Nephron (organoid): Measurements from ENCODE around the gene IGF2BP2.
"Not testable (repeated sequence)": the region's sequence is repeated elsewhere in the genome, so short reads cannot be mapped to it uniquely, and the experiment has no call there.

Experiments
- H3K27ac Mint-ChIP-seq, 3 experiments: 2 replicates each; pipeline ENCODE4 v1.8.0; 2020; ENCODE audit warnings: mixed read lengths in 3 of 3, mild to moderate bottlenecking in 2 of 3, moderate library complexity in 1 of 3
- H3K27me3 Mint-ChIP-seq: 2 replicates; pipeline ENCODE4 v1.8.0; 2021; ENCODE audit warnings: low read depth, mild to moderate bottlenecking, moderate library complexity, mixed read lengths
- H3K36me3 Mint-ChIP-seq: 2 replicates; pipeline ENCODE4 v1.8.0; 2020; ENCODE audit warnings: low read depth, mixed read lengths
- H3K4me1 Mint-ChIP-seq: 2 replicates; pipeline ENCODE4 v1.8.0; 2020; ENCODE audit warnings: mixed read lengths
- H3K4me3 Mint-ChIP-seq, 3 experiments: 2 replicates each; pipeline ENCODE4 v1.8.0; 2020; ENCODE audit warnings: mild to moderate bottlenecking in 3 of 3, mixed read lengths in 3 of 3, moderate library complexity in 2 of 3
- H3K9me3 Mint-ChIP-seq: 2 replicates; pipeline ENCODE4 v1.8.0; 2020; ENCODE audit warnings: mixed read lengths
- TF ChIP-seq, protein P1 (sequence below), 3 experiments: fragments of 200-600 bp; sonication (generic); IDR thresholded peaks; one replicate each; pipeline ENCODE4 v1.5.0; 2021; ENCODE audit warnings: antibody characterized with exemption in 3 of 3; ENCODE audit not compliant: unreplicated experiment in 3 of 3

Gene IGF2BP2

DNA sequence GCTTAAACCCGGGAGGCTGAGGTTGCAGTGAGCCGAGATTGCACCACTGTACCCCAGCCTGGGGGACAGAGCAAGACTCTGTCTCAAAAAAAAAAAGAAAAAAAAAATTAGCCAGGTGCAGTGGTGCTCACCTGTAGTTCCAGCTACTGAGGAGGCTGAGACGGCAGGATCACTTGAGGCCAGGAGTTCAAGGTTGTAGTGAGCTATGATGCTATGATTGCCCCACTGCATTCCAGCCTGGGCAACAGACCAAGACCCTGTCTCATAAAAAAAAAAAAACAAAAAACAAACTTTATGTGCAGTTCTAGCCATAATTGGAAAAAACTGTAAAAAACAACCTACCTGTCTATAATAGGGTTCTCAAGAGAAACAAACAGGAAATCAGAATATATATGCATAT lies 39.9 kb upstream of the IGF2BP2 start:
- H3K36me3 Mint-ChIP-seq: no peaks in the 10 kb centered on the region
- TF ChIP-seq, protein P1, sequence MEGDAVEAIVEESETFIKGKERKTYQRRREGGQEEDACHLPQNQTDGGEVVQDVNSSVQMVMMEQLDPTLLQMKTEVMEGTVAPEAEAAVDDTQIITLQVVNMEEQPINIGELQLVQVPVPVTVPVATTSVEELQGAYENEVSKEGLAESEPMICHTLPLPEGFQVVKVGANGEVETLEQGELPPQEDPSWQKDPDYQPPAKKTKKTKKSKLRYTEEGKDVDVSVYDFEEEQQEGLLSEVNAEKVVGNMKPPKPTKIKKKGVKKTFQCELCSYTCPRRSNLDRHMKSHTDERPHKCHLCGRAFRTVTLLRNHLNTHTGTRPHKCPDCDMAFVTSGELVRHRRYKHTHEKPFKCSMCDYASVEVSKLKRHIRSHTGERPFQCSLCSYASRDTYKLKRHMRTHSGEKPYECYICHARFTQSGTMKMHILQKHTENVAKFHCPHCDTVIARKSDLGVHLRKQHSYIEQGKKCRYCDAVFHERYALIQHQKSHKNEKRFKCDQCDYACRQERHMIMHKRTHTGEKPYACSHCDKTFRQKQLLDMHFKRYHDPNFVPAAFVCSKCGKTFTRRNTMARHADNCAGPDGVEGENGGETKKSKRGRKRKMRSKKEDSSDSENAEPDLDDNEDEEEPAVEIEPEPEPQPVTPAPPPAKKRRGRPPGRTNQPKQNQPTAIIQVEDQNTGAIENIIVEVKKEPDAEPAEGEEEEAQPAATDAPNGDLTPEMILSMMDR (IDR thresholded peaks at IDR 0.05; ENCODE audit: unreplicated experiment in 3 of 3): no peak
- no peak overlapping the region for H3K27ac Mint-ChIP-seq
- H3K4me1 Mint-ChIP-seq: no peaks in the 10 kb centered on the region
- H3K4me3 Mint-ChIP-seq: no peak overlapping the region
- H3K27me3 Mint-ChIP-seq: no peaks in the 10 kb centered on the region
- H3K9me3 Mint-ChIP-seq: no peaks in the 10 kb centered on the region

DNA sequence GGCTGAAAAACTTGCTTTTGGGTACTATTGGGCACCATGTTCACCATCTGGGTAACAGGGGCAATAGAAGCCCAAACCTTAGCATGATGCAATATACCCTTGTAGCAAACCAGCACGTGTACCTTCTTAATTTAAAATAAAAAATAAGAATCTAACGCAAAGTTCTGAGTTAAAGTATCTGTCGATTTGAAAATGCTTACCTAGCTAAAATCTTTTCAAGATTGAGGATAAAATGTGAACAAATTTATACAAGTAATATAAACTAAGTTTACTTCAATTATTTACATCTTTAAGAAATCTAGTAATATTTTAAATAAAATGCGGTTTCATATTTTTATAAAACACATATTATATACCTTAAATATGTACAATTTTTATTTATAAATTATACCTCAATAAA lies 38.1 kb upstream of the IGF2BP2 start:
- H3K27me3 Mint-ChIP-seq: no peaks in the 10 kb centered on the region
- H3K36me3 Mint-ChIP-seq: no peaks in the 10 kb centered on the region
- TF ChIP-seq, protein P1 (IDR thresholded peaks at IDR 0.05; ENCODE audit: unreplicated experiment in 3 of 3): no peak
- no peaks in the 10 kb centered on the region for H3K4me1 Mint-ChIP-seq
- H3K27ac Mint-ChIP-seq: no peak overlapping the region
- H3K9me3 Mint-ChIP-seq: no peaks in the 10 kb centered on the region
- no peak overlapping the region for H3K4me3 Mint-ChIP-seq

DNA sequence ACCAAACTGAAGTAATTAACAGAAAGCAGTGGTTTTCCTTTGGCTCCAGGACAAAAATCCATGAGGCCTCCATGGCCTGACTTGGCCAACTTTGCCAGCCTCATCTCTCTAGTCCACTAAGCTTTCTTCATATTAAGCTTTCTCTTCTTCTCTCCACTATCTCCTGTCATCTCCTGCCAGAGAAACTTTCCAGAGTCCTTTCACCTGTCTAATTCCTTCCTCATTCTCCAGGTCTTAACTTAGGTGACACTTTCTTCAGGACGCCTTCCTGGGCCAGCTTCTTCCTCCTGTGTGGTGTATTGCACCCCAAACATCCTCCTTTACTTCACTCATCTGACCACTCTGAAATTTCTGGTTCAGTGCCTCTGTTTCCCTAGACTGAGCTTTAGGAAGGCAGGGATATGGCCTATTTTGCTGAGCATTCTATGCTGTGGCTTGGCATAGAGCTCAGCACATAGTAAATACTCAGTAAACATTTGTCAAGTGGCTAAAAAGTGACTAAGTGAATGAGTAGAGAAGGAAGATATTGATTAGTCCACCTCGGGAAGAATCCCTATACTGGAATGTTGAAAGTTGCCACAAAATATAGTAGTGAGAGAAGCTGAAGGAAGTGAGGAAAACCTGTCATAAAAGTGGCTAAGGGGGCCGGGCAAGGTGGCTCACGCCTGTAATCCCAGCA lies 34.6 kb upstream of the IGF2BP2 start:
- TF ChIP-seq, protein P1 (IDR thresholded peaks at IDR 0.05; ENCODE audit: unreplicated experiment in 3 of 3): no peak
- H3K36me3 Mint-ChIP-seq: peaks cover 9% of the 10 kb centered on the region
- no peak overlapping the region for H3K4me3 Mint-ChIP-seq
- H3K4me1 Mint-ChIP-seq: no peaks in the 10 kb centered on the region
- no peaks in the 10 kb centered on the region for H3K27me3 Mint-ChIP-seq
- H3K27ac Mint-ChIP-seq: no peak overlapping the region
- peaks cover 13% of the 10 kb centered on the region for H3K9me3 Mint-ChIP-seq

DNA sequence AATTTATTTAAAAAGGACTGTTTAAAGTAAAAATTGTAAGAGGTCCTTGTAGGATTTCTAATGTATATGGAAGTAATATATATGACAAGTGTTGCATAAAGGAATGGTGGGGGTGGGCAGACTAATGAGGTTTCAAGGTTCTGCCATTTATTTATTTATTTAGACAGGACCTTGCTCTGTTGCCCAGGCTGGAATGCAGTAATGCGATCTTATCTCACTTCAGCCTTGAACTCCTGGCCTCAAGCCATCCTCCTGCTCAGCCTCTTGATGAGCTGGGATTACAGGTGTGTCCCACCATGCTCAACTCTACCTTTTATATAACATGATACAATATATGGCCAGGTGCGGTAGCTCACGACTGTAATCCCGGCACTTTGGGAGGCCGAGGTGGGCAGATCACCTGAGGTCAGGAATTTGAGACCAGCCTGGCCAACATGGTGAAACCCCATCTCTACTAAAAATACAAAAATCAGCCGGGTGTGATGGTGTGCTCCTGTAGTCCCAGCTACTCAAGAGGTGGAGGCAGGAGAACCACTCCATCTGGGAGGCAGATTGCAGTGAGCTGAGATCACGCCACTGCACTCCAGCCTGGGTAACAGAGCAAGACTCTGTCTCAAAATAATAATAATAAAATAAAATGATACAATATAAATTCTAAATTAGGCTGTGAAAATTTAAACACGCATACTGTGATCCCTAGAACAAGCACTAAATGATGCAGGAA lies 33.8 kb upstream of the IGF2BP2 start:
- TF ChIP-seq, protein P1 (IDR thresholded peaks at IDR 0.05; ENCODE audit: unreplicated experiment in 3 of 3): no peak
- peaks cover 9% of the 10 kb centered on the region for H3K36me3 Mint-ChIP-seq
- no peak overlapping the region for H3K27ac Mint-ChIP-seq
- H3K4me3 Mint-ChIP-seq: no peak overlapping the region
- H3K4me1 Mint-ChIP-seq: no peaks in the 10 kb centered on the region
- peaks cover 13% of the 10 kb centered on the region for H3K9me3 Mint-ChIP-seq
- no peaks in the 10 kb centered on the region for H3K27me3 Mint-ChIP-seq

DNA sequence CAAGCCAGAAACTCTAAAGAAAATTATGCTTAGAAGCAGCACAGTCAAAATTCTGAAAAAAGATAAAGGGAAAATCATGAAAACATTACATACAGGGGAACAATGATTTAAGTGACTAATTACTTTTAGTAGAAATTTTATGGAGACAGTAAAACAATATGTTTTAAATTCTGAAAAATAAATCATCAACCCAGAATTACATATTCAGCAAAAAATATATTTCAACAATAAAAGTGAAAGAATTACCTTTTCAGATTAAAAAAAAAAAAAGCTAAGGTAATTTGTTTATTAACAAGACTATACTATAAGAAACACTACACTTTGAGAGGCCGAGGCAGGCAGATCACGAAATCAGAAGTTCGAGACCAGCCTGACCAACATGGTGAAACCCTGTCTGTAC lies 32.4 kb upstream of the IGF2BP2 start:
- TF ChIP-seq, protein P1 (IDR thresholded peaks at IDR 0.05; ENCODE audit: unreplicated experiment in 3 of 3): no peak
- H3K4me3 Mint-ChIP-seq: no peak overlapping the region
- H3K36me3 Mint-ChIP-seq: peaks cover 9% of the 10 kb centered on the region
- H3K9me3 Mint-ChIP-seq: peaks cover 13% of the 10 kb centered on the region
- H3K27ac Mint-ChIP-seq: no peak overlapping the region
- no peaks in the 10 kb centered on the region for H3K27me3 Mint-ChIP-seq
- H3K4me1 Mint-ChIP-seq: no peaks in the 10 kb centered on the region

DNA sequence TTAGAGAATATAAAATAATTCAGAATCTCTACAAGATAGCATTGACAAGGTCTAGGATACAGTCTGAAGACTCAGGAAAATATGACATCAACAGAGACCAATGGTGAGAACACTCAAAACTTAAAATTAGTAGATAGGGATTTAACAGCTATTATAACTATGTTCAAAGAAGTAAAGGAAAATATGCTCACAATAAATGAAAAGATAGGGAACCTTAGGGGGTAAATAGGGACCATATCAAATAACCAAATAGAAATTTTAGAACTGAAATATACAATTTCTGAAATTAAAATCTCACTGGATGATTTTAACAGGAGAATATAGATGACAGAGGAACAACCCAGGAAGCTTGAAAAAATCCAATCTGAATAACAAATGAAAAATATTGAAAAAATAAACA lies 31.8 kb upstream of the IGF2BP2 start:
- Mint-ChIP-seq H3K36me3 (peaks cover 9% of the 10 kb centered on the region), H3K27ac (no peak overlapping the region), H3K4me1 (no peaks in the 10 kb centered on the region), H3K9me3 (peaks cover 13% of the 10 kb centered on the region), H3K27me3 (no peaks in the 10 kb centered on the region), H3K4me3 (no peak overlapping the region)
- TF ChIP-seq, protein P1 (IDR thresholded peaks at IDR 0.05; ENCODE audit: unreplicated experiment in 3 of 3): no peak

DNA sequence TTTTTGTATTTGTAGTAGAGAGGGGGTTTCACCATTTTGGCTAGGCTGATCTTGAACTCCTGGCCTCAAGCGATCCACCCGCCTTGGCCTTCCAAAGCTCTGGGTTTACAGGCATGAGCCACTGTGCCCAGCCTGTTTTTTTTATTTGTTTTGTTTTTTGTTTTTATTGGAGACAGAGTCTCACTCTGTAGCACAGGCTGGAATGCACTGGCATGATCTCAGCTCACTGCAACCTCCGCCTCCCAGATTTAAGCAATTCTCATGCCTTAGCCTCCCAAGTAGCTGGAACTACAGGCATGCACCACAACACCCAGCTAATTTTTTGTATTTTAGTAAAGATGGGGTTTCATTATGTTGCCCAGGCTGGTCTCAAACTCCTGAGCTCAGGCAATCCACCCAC lies 28.9 kb upstream of the IGF2BP2 start:
- not testable (repeated sequence) for H3K27me3 Mint-ChIP-seq, H3K27ac Mint-ChIP-seq, H3K4me3 Mint-ChIP-seq, H3K4me1 Mint-ChIP-seq, H3K36me3 Mint-ChIP-seq
- peaks cover 13% of the 10 kb centered on the region for H3K9me3 Mint-ChIP-seq
